Glomerular visceral epithelial cell (primary cell): ENCODE results near the gene ACAD11.

Source experiments
- DNase-seq: peaks from one replicate; pipeline ENCODE4 v3.0.0-alpha.2; 2016; ENCODE audit errors: extremely low spot score

The ACAD11 gene

DNA sequence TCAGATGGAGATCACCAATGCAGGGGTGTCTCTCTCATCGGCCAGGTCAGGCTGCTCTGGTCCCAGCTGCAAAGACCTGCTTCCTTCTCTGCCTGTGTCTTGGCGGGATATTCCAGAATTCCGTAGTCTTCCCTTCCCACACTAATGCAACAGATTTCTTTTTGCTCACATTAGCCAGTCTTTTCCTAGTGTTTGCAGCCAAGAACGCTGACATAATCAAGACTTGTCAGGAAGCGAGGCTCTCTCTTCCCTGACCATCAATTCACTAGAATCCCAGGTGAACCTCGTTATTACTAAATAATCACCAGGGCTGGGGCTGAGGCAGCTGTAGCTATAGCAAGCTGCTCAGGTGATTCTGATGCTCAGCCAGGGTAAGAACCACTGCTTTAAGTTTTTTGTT lies 105.8 kb downstream of the ACAD11 start:
- DNase-seq = no peak

DNA sequence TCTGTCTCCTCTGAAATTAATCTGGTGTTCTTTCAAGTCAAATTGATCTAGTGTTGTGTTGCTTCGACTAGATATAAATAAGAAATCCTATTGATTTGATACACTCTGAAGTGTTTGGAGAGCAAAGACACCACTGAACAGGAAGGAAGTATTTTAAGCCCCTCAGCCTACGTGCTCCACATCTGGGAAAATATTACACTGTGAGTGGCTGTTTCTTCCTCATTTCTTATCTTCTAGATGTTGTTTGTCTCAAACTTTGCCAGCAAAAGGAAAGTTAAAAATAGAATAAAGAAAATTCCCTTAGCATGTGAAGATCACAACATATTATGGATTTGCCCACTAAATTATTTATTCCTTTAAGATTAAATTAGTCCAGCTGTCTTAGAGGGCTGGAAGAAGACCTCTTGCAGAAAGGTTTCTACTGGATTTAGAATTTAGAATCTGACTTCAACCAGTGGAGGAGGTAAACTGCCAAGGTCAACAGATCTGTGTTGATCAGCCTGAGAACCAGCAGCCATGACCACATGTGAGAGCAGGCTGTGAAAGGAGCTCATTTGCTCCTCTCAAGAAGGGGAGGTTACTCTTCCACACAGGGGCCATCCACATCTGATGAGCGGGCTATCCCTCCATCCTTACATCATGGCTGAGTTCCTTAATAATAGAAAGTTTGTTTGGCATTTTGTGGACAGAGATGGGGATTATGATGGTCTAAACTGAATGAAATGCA lies 108.9 kb downstream of the ACAD11 start:
- no peak for DNase-seq

DNA sequence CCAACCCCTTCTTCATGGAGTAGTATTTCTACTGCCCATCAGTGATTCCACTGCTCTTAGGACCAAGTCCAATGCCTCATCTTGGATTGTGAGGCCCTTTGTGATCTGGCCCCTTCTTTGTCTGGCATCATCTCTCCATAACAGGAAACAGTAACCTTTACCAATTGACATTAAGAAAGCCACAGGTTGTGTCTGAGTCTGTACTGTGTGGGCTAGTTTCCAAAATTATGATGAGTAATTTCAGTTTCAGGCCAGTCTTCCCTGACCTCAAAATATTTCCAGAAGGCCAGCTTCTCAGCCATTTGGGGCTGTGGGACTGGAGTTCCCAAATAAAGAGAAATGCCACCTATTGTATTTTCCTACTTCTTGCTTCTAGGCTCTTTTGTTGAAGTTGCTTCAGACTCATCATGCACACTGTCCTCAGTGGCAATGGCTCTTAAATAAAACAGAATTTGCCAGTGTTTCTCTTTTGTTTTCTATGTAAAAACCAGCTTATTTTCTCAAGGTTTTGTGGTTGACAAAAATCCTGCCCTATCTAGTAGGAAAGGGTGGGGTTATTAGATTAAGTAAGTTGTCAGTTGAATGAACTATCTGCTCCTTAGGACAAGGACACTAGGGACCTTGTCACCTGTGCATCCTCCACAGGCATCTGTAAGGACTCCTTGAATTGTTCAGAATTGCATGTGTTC lies 109.6 kb downstream of the ACAD11 start:
- DNase-seq = peak; percentile 49

DNA sequence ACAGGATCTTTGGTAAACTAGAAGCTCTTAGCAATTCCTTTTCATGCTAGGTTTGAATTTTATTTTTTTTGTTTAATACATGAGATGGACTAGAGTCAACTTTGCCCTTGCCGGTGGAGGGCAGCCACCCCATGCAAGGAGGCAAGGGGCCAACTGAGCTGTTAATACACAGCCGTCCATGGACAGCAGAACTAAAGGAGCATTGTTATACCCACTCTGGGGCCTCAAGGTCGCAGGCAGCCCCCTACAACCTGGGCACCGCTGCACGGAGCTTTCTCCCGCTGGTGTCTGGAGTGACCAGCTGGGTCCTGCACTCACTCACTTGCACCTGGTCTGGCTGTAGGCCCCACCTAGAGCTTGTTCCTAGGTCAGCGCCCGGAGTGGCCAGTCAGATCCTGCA lies 110.4 kb downstream of the ACAD11 start:
- DNase-seq = no peak

DNA sequence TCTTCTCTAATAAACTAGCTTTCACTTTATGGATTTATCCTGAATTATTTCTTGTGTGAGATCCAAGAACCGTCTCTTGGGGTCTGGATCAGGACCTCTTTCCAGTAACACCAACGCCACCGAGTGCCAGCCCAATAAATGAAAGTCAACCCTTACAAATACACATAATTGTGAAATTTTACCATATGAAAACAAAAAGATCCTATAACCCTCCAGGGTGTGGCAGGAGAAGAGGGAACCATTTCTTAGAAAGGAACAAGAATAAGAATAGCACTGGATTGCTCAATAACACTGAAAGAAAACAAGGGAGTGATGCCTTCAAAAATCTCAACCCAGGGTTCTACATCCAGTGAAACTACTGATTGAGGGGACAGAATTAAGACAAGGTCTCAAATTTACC lies 114.1 kb downstream of the ACAD11 start:
- DNase-seq = no peak

DNA sequence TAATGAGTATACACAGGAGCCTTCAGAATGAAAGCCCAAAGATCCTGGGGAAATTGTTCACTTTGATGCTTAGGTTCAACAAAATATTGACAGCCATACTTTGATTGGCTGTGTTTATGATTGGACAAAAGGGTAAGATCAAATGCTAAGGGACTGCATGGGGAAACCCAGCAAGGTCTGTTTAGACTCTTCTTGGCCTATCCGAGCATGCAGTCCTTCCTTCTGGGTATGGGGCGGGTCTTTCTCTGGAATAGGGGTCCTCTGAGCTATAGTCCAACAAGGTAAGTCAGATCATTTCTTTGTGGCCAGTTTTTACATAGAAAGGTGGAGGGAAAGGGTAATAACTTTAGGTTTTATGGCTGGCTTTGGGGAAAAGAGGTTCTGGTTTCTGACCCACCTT lies 115.5 kb downstream of the ACAD11 start:
- no peak for DNase-seq

DNA sequence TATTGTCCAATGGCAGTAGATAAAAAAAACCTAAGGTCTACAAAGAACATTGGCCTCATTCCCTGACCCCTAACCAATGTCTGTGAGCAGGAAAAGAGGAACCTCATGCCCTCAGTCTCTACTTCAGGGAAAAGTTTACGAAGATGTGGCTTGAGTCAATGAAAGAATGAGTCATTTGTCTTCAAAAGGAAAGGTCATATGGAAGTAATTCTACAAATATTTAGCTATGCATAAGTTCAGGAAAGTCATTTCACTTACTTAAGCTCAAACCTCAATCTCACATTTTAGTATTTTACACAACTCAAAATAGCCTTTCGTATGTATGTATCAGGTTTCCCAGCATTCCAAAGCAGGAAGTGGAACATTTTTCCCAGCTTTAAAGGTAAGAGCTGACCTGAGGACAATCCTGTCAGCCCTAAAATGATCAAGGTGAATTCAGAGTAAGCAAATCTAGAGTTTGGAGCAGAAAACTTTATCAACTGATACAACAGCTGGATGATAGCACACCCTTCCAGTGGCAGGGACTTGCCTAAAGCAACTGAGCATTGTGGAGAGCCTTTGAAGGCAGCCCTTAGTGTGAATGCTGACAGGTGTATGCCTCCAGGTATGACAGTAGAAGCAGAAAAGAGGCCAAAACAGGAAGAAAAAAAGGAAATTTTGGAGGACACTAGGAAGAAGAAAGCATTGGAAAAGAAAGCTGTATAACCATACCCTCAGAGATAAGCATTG lies 116.4 kb downstream of the ACAD11 start:
- DNase-seq = peak; percentile 44

DNA sequence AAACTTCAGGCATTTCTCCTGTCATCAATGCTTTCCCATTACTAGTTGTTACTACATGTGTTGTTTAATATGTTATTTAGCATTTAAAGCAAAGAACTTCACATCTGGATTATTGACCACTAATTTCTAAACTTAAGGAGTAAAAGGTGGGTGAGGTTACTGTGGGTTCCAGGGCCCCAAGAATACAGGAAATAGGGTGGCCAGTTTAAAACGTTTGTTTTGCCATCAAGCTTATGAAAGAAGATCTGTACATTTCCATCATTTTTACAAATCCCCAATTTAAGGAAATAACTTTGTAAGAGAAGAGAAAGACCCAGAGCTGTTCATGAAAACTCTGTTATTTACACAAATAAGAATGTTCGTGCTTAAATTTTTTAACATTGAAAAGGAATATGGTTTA lies 117.0 kb downstream of the ACAD11 start:
- no peak for DNase-seq

DNA sequence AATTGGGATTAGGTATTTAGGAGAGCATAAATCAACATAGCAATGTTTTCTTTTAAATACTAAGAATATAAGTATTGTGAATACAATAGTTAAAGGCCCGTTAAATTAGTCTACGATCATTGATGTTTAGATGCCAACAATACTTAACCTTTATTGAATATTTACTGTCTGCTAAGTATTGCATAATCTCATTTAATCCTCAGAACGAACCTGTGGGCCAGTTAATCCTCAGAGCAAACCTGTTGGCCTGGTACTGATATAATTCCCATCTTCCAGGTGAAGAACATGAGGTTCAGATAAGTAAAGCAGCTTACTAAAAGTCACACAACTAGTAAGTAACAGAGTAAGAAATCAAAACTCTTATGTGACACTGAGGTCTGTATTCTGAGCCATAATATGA lies 119.9 kb downstream of the ACAD11 start:
- DNase-seq = no peak

DNA sequence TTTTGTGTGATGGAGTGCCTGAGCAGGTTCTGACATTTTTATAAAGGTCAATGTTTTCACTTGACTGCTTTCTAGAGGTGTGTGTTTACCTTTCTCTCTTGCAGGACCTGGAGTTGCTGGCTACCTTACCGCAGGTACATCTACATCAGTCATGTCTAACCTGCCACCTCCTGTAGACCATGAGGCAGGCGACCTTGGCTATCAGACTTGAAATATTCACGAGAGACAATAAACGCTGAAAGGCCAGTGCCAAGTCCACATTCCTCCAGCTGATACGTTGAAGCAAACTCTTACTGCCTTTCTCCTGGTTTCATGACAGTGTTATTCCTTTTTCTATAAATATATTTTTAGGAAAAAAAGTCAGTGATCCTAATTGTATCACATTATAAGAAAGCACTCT lies 121.5 kb downstream of the ACAD11 start:
- no peak for DNase-seq

DNA sequence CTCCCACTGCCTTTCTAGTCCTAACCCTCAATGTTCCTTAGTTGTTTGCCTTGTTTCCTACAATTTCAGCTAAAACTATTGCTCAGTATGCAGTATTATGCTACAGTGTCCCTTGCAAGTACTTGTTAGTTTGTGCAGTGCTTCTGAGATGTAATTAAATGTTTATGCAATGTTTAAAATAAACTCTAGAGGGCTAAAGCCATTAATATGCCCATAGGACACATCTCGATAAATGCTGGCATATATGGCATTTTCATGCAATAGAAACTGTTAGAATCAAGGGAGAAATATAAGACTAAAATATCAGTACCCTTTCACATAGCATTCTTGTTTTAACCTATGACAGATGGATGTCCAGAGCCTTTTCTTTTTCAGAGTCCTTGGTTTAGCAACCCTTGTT lies 122.3 kb downstream of the ACAD11 start:
- no peak for DNase-seq

DNA sequence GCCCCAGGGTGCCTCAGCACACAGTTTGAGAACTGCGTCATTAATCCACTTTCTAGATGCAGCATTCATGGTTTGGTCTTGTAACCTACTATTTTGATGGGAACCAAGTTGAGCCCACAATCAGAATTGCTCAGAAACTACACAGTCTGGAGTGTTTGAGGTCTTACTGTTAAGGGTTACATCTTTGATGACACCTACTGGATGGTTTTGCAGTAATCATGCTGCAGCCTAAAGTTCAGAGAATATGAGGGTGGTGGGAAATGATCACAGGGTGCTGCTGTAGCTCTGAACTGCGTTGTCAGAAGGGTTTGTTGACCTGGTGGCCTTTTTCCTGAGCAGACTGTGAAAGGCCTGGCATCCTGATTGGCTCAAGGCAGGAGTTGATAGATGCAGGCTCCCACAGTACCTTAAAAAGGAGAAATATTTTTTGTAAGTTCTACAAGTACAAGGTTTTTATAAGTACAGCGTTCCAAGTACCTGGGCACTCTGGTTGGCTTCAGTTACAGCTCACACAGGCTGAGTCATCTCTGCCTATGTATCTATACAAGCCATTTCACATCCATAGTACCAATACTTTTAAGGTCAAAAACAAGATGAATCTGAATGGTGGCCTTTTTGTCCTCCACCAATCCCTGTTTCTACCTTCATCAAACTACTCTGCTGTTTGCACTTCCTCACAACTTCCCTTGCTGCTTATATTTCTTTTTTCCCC lies 123.0 kb downstream of the ACAD11 start:
- DNase-seq = no peak

DNA sequence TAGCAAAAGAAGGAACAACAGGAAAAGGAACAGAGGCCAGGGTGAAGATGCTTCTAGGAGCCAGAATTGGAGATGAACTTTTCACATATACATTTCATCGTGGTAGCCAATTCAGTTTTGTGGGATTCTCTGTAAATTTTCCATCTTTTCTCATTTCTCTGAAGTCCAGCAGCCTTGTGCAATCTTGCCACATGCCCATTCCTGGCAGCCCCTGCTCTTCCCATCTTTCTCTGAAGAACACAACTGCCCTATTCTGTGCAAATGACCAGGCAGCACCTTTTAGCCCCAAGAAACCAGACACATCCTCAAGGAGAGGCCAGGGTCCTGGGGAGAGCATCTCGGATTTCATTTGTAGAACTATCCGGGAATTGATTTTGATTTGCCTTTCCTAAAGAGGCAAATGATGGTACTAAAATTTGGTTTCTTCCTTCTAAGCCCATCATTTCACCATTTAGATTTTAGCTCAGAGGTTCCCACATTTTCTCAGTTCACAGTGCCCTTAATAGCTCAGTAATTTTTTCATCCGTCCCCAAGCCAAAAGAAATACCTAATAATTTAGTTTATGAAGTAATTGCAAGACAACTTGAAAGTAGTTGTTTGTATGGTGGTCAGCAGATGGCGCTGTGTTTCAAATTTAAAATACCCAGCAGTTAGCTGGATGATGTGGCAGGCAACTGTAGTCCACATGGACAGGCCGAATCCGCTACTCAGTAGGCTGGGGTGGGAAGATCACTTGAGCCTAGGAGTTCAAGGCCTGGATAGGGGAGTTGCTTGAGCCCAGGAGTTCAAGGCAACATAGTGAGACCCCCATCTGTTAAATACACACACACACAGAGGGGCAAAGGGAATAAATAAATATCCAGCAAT lies 123.8 kb downstream of the ACAD11 start:
- peak; percentile 71 for DNase-seq

DNA sequence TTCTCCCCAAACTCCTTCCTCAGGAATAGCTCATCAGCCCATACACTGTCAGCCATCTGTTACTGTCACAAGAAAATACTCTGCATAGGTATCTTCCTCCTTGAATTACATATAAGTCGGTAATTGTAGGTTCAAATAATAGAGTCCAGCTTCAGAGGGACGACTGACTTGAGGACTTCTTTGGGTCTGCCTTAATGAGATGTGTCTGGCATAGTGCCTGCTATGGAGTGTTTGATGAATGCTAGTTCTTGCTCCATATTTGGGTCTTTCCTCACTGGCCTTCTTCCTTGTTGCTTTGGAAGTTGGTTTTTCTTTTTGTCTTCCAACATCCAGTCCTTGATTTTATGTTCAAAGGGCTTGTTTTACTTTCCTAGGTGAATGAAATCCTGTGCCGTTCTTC lies 129.0 kb downstream of the ACAD11 start:
- no peak for DNase-seq

DNA sequence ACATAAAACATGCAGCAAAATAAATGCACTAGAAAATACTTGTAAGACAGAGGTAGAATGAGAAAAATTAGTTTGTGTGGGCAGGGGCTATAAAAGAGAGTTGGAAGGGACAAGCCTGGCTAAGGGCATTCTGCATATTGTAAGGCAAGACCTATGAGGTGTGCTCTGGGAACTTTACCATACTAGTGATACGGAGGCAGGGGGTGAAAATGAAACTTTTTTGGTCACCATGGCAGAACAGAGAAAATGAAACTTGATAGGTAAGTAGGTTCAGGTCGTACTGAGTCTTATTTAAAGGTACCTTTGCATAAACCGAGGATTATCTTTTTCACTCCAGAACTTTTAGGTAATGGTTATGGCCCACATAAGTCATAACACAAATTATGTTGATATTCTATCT lies 137.3 kb downstream of the ACAD11 start:
- DNase-seq = no peak

DNA sequence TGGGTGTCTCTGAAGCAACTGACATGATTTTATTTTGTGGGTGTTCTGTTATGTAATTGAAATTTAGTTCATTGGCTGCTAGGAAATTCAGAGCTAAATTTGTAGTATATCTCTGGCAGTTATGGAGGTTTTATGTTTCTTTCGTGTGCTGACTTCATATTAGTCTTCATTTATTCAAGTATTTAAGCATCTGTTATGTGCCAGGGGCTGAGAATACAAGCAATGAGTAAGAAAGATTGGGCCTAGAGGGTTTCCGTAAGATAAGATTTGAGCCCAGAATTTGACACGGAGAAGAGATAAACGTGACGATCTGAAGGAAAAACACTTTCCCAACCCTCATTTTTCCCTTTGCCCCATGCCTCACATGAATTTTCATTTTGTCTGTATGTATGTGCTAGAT lies 137.7 kb downstream of the ACAD11 start:
- no peak for DNase-seq

DNA sequence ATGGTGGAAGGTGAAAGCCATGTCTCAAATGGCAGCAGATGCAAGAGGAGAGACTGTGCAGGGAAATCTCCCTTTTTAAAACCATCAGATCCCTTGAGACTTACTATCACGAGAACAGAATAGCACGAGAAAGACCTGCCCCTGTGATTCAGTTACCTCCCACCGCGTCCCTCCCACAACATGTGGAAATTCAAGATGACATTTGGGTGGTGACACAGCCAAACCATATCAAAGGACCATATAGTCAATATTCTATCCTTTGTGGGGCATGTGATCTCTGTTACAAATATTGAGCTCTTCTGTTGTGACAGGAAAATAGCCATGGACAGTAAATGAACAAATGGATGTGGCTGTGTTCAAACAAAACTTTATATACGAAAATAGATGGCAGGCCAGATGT lies 139.7 kb downstream of the ACAD11 start:
- DNase-seq = no peak

DNA sequence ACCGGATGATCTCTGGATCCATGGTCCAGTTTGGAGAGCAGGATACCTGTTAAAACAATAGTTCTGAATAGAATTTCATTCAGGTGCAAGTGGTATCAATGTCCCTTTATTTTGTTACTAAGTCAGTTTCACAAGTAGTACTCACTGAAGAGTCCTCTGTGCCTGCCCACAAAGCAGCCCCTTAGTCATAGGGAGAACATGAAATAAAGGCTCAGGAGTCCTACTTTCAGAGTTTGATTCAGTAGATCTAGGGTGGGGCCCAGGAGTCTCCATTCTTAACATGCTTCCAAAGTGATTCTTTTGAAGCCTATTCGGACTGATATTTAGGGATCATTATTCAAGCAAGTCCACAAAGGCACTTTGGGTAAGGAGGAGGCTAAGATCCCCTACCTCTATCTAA lies 142.3 kb downstream of the ACAD11 start:
- DNase-seq = no peak

DNA sequence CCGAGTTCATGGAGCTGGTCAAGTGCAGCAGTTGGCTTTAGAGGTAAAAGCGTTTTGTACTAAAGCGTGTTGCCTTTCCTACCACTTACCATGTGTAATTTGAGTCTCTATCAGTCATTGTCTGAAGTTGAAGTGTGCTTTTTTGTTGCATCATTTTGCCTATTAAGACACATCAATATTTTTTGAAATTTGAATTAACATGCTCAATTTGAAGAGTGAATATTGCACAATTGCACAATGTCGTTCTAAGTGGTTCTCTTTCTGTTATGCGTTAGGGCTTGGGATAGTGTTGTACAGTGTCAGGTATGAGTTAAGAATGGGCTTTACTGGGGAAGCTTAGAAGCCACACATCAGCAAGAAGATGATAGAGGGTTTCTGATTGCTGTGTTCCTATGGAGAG lies 146.6 kb downstream of the ACAD11 start:
- no peak for DNase-seq

DNA sequence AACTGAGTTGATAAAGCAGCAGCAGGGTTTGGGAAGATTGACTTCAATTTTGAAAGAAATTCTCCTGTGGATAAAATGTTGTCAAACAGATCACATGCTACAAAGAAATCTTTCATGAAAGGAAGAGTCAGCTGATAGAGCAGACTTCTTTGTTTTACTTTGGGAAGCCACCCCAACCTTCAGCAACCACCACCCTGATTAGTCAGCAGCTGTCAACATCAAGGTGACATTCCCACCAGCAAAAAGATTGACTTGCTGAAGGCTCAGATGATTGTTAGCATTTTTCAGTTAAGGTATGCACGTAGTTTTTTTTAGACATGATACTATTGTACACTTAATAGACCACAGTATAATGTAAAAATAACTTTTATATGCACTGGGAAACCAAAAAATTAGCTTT lies 150.1 kb downstream of the ACAD11 start:
- no peak for DNase-seq

DNA sequence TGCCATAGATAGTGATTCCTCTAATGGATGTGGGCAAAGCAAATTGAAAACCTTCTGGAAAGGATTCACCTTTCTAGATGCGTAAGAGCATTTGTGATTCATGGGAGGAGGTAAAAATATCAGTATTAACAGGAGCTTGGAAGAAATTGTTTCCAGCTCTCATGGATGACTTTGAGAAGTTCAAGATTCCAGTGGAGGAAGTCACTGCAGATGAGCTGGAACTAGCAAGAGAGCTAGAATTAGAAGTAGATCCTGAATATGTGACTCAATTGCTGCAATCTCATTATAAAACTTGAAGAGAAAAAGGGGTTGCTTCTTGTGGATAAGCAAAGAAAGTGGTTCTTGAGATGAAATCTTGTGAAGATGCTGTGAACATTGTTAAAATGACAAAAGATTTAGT lies 150.5 kb downstream of the ACAD11 start:
- no peak for DNase-seq
